ENCODE data around the gene DDX43.
A peak's percentile ranks its signal among the peaks of the same experiment; 100 is the strongest.

GRCh38 chr6:73388800-73389512, 5.7 kb upstream of the DDX43 start:
- TF ChIP-seq CTCF (conservative IDR thresholded peaks at IDR 0.05; ENCODE audit: low read depth, low read length): peak; percentile 78
- no peak for TF ChIP-seq EZH2 (IDR thresholded peaks at IDR 0.05; ENCODE audit: borderline replicate concordance, low read depth, low read length, poor library complexity, severe bottlenecking)
